H1 (cell line): ENCODE measurements around the gene ZNF747. TPM values are rescaled to one million over a fixed set of nuclear protein-coding genes. Genes with fewer than 3 reads are reported as not detected.

Source experiments
- CHD2 ChIP-seq: IDR thresholded peaks from 2 replicates; pipeline ENCODE4 v1.6.1; 2012; ENCODE audit warnings: low read length, improper control_type of control experiment
- KDM4A ChIP-seq: IDR thresholded peaks from one replicate; pipeline ENCODE4 v1.7.1; 2012; ENCODE audit warnings: low read depth, mild to moderate bottlenecking, moderate library complexity, low read length, inconsistent platforms; ENCODE audit not compliant: severe bottlenecking
- SAP30 ChIP-seq: fragments of 300-600 bp; sonication (generic); IDR thresholded peaks from 2 replicates; pipeline ENCODE4 v1.7.1; 2012; ENCODE audit warnings: low read length, moderate library complexity, mild to moderate bottlenecking, inconsistent platforms; ENCODE audit not compliant: insufficient read depth, insufficient replicate concordance
- SIX5 ChIP-seq: IDR thresholded peaks from 2 replicates; pipeline ENCODE4 v1.6.1; 2011; ENCODE audit warnings: mild to moderate bottlenecking, low read depth, low read length
- TCF12 ChIP-seq: IDR thresholded peaks from 2 replicates; pipeline ENCODE4 v1.6.1; 2011; ENCODE audit warnings: low read depth, mild to moderate bottlenecking, low read length
- YY1 ChIP-seq: IDR thresholded peaks from 2 replicates; pipeline ENCODE4 v1.6.1; 2011; ENCODE audit warnings: low read depth, mild to moderate bottlenecking, low read length
- ZNF274 ChIP-seq: IDR thresholded peaks from 2 replicates; pipeline ENCODE4 v1.7.0; 2012; ENCODE audit warnings: low read length, borderline replicate concordance; ENCODE audit errors: extremely low read depth
- polyA plus RNA-seq, 7 experiments: library from polyadenylated mRNA; depleted of rRNA in 3 of 7; stranded (reverse) in 5 of 7; unstranded in 2 of 7; fragments of >200 nt in 5 of 7; fragments of 200-250 nt in 2 of 7; gene quantifications; 1 replicate in 5 of 7; 2 replicates in 1 of 7; 4 replicates in 1 of 7; pipeline versions ENCODE4 v1.2.1 to v1.2.3, GENCODE V29; 2011 to 2013; ENCODE audit warnings: missing spikeins in 2 of 7, mixed read lengths in 2 of 7
- total RNA-seq: library from RNA; stranded (reverse); fragmentation: NEBNext Ultra II Directional; extraction: Animal tissue kit (Norgen Biotek cat#: 25700); gene quantifications from 2 replicates; pipeline ENCODE4 v1.2.1, GENCODE V29; 2021
- TF ChIP-seq, protein P1 (sequence below): IDR thresholded peaks from 2 replicates; pipeline ENCODE4 v1.6.1; 2011; ENCODE audit warnings: low read depth, mild to moderate bottlenecking, low read length; ENCODE audit not compliant: insufficient read depth

The ZNF747 gene
- total and polyA plus RNA-seq, 2 of the 8 experiments (the other 6 are each of a cell fraction or from before 2014, with no cell fraction given) = 9.9 to 10.3 TPM

DNA sequence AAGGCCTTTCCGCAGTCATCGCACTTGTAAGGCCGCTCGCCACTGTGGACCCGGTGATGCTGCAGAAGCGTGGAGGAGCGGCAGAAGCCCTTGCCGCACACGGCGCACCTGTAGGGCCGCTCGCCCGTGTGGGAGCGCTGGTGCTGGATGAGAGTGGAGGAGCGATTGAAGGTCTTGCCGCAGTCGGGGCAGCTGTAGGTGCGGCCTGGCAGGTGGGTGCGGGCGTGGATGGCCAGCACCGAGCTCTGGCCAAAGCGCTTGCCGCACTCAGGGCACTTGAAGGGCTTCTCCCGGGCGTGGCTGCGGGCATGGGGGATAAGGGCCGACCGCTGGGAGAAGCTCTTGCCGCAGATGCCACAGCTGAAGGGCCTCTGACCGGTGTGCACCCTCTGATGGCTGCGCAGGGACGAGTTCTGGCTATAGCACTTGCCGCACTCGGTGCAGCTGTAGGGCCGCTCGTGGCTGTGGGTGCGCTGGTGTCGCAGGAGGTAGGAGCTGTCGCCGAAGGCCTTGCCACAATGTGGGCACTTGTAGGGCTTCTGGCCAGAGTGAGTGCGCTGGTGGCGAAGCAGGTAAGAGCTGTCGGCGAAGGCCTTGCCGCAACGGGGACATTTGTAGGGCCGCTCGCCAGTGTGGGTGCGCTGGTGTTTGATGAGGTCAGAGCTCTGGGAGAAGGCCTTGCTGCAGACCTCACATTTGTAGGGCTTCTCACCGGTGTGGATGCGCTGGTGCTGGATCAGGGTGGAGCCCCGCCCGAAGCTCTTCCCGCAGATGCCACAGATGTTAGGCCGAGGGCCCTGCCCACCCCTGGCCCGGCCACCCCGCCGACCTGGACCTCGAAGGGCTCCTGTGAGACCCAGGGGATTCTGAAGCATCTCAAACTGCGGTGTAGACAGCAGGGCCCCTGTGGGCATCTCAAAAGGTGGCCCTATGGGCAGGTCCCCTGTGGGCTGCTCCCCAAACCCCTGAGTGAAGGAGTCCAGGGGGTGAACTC lies 9.8 kb downstream of the ZNF747 start (continued):
- TF ChIP-seq CHD2 (no peak), TCF12 (no peak), KDM4A (no peak), SAP30 (no peak), SIX5 (no peak), ZNF274 (no peak), YY1 (no peak)
- TF ChIP-seq, protein P1, sequence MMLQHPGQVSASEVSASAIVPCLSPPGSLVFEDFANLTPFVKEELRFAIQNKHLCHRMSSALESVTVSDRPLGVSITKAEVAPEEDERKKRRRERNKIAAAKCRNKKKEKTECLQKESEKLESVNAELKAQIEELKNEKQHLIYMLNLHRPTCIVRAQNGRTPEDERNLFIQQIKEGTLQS = no peak
